PC-9 (cell line): ENCODE data around the gene RTN4R. TPM values are rescaled to one million over a fixed set of nuclear protein-coding genes. Genes with fewer than 3 reads are reported as not detected.

Experiments used
- BruUV-seq: library from RNA; stranded (reverse); fragments of 400-500 nt; replicated peaks from 2 replicates; lab custom pipeline; 2021; lab: Mats Ljungman, UMichigan
- CTCF ChIA-PET: fragments of 300-600 bp; sonication (Branson Sonifier 250); formaldehyde crosslinking; loops from one replicate; lab custom pipeline; 2022; ENCODE audit warnings: antibody characterized with exemption; lab: Charles Lee
- POLR2A ChIA-PET: fragments of 300-600 bp; sonication (Branson Sonifier 250); formaldehyde crosslinking; loops from one replicate; lab custom pipeline; 2022; ENCODE audit warnings: antibody characterized with exemption; ENCODE audit not compliant: unreplicated experiment; lab: Charles Lee
- DNase-seq, 2 experiments: peaks; one replicate each; pipeline versions ENCODE4 v3.0.0 to v3.0.0-alpha.2; 2015 to 2022; ENCODE audit warnings: mixed read lengths in 1 of 2
- H2AFZ ChIP-seq: fragments of 200-600 bp; sonication (generic); 2 replicates; pipeline ENCODE4 v1.8.1; 2017; ENCODE audit warnings: antibody characterized with exemption
- H3F3A ChIP-seq: fragments of 200-600 bp; sonication (generic); 2 replicates; pipeline ENCODE4 v1.8.1; 2017; ENCODE audit warnings: antibody characterized with exemption, mild to moderate bottlenecking, low read depth; ENCODE audit not compliant: insufficient read depth
- H3K27ac ChIP-seq: fragments of 200-600 bp; sonication (generic); 2 replicates; pipeline ENCODE4 v1.6.1; 2016; ENCODE audit warnings: mixed run types
- H3K27me3 ChIP-seq: fragments of 200-600 bp; sonication (generic); 2 replicates; pipeline ENCODE4 v1.6.1; 2016; ENCODE audit warnings: low read depth, mixed run types; ENCODE audit not compliant: insufficient read depth
- H3K36me3 ChIP-seq: fragments of 200-600 bp; sonication (generic); 2 replicates; pipeline ENCODE4 v1.6.1; 2016; ENCODE audit warnings: low read depth, mixed run types
- H3K4me1 ChIP-seq: fragments of 200-600 bp; sonication (generic); replicated peaks from 2 replicates; pipeline ENCODE4 v1.6.1; 2016; ENCODE audit warnings: mixed run types; ENCODE audit not compliant: insufficient read depth
- H3K4me2 ChIP-seq: fragments of 200-600 bp; sonication (generic); 2 replicates; pipeline ENCODE4 v1.6.1; 2017; ENCODE audit warnings: mixed run types
- H3K4me3 ChIP-seq: fragments of 200-600 bp; sonication (generic); 2 replicates; pipeline ENCODE4 v1.6.1; 2016; ENCODE audit warnings: mixed run types
- H3K79me2 ChIP-seq: fragments of 200-600 bp; sonication (generic); 2 replicates; pipeline ENCODE4 v1.6.1; 2017; ENCODE audit warnings: low read depth, mixed run types
- H3K9me2 ChIP-seq: fragments of 200-600 bp; sonication (generic); 2 replicates; pipeline ENCODE4 v1.8.1; 2017; ENCODE audit warnings: mild to moderate bottlenecking; ENCODE audit not compliant: insufficient read depth
- H3K9me3 ChIP-seq: fragments of 200-600 bp; sonication (generic); 2 replicates; pipeline ENCODE4 v1.8.1; 2016; ENCODE audit warnings: low read depth; ENCODE audit not compliant: insufficient read depth
- H4K20me1 ChIP-seq: fragments of 200-600 bp; sonication (generic); 2 replicates; pipeline ENCODE4 v1.8.1; 2017; ENCODE audit not compliant: insufficient read depth
- CTCF ChIP-seq: fragments of 200-600 bp; sonication (generic); conservative IDR thresholded peaks from 2 replicates; pipeline ENCODE4 v1.6.1; 2017; ENCODE audit warnings: mixed run types, antibody characterized with exemption, mild to moderate bottlenecking, moderate library complexity
- EZH2 ChIP-seq: fragments of 200-600 bp; sonication (generic); IDR thresholded peaks from 2 replicates; pipeline ENCODE4 v1.8.0; 2017; ENCODE audit warnings: antibody characterized with exemption, low read depth
- intact Hi-C: fragments of 100-400 bp; cut with micrococcal nuclease; formaldehyde crosslinking; loops from one replicate; pipeline ENCODE4 v1.10.0; 2022; ENCODE audit not compliant: unreplicated experiment
- total RNA-seq: library from RNA; stranded (reverse); gene quantifications from 2 replicates; pipeline ENCODE4 v1.2.3, GENCODE V29; 2021

RTN4R gene
- total RNA-seq, 1 experiment from 2014 or later, result 5.0 TPM

- no peaks in the 10 kb centered on the region for H3K4me1 ChIP-seq
- no peak overlapping the region for H2AFZ ChIP-seq
- no peaks in the 10 kb centered on the region for H3K9me3 ChIP-seq
- DNase-seq, result no peak
- H4K20me1 ChIP-seq, result no peaks in the 10 kb centered on the region
- BruUV-seq, result no TSS peak
- H3K4me2 ChIP-seq, result no peak overlapping the region
- H3F3A ChIP-seq, result peaks cover 6% of the 10 kb centered on the region; the same call in 1 of the 2 replicates
- H3K27me3 ChIP-seq, result peaks cover 28% of the 10 kb centered on the region
- CTCF ChIA-PET, result no interaction called here
- no peak for TF ChIP-seq EZH2
- TF ChIP-seq CTCF, result no peak
- POLR2A ChIA-PET, result no interaction called here
- no peak overlapping the region for H3K27ac ChIP-seq
- no peak overlapping the region for H3K4me3 ChIP-seq
- H3K79me2 ChIP-seq, result no peaks in the 10 kb centered on the region
- no peaks in the 10 kb centered on the region for H3K9me2 ChIP-seq
- intact Hi-C loops, result no loop called here
- no peaks in the 10 kb centered on the region for H3K36me3 ChIP-seq
These were observed 42.5 kb downstream of the RTN4R start for GRCh38 chr22:20225693-20225966.

- no peak for DNase-seq
- Histone ChIP-seq H4K20me1 (no peaks in the 10 kb centered on the region), H3K36me3 (no peaks in the 10 kb centered on the region), H3K27me3 (peaks cover 23% of the 10 kb centered on the region), H3K9me3 (no peaks in the 10 kb centered on the region), H3K4me2 (no peak overlapping the region), H3K4me1 (no peaks in the 10 kb centered on the region), H3K9me2 (no peaks in the 10 kb centered on the region), H3F3A (peaks cover 6% of the 10 kb centered on the region; the same call in 1 of the 2 replicates), H3K27ac (no peak overlapping the region), H3K79me2 (no peaks in the 10 kb centered on the region), H2AFZ (no peak overlapping the region), H3K4me3 (no peak overlapping the region)
- no TSS peak for BruUV-seq
- POLR2A ChIA-PET, result no interaction called here
- intact Hi-C loops, result no loop called here
- CTCF ChIA-PET, result no interaction called here
- TF ChIP-seq CTCF (no peak), EZH2 (no peak)
These were observed 43.0 kb downstream of the RTN4R start for GRCh38 chr22:20224917-20225692.

- peaks cover 14% of the 10 kb centered on the region for H3K27me3 ChIP-seq
- no peak for DNase-seq
- H3K36me3 ChIP-seq, result no peaks in the 10 kb centered on the region
- H4K20me1 ChIP-seq, result no peaks in the 10 kb centered on the region
- intact Hi-C loops, result no loop called here
- H3K9me3 ChIP-seq, result no peaks in the 10 kb centered on the region
- H2AFZ ChIP-seq, result no peak overlapping the region
- H3K4me2 ChIP-seq, result no peak overlapping the region
- POLR2A ChIA-PET, result no interaction called here
- TF ChIP-seq CTCF (no peak), EZH2 (no peak)
- CTCF ChIA-PET, result no interaction called here
- no peaks in the 10 kb centered on the region for H3K4me1 ChIP-seq
- peaks cover 6% of the 10 kb centered on the region; the same call in 1 of the 2 replicates for H3F3A ChIP-seq
- no peaks in the 10 kb centered on the region for H3K79me2 ChIP-seq
- H3K9me2 ChIP-seq, result no peaks in the 10 kb centered on the region
- no TSS peak for BruUV-seq
- no peak overlapping the region for H3K4me3 ChIP-seq
- H3K27ac ChIP-seq, result no peak overlapping the region
These were observed 43.9 kb downstream of the RTN4R start for GRCh38 chr22:20224256-20224626.
